ENCODE results near the gene RILP. TPM values are rescaled to one million over a fixed set of nuclear protein-coding genes. Genes with fewer than 3 reads are reported as not detected.

Gene RILP
- total RNA-seq, 2 donors from 2014 or later, result 3.4 to 4.4 TPM

DNA sequence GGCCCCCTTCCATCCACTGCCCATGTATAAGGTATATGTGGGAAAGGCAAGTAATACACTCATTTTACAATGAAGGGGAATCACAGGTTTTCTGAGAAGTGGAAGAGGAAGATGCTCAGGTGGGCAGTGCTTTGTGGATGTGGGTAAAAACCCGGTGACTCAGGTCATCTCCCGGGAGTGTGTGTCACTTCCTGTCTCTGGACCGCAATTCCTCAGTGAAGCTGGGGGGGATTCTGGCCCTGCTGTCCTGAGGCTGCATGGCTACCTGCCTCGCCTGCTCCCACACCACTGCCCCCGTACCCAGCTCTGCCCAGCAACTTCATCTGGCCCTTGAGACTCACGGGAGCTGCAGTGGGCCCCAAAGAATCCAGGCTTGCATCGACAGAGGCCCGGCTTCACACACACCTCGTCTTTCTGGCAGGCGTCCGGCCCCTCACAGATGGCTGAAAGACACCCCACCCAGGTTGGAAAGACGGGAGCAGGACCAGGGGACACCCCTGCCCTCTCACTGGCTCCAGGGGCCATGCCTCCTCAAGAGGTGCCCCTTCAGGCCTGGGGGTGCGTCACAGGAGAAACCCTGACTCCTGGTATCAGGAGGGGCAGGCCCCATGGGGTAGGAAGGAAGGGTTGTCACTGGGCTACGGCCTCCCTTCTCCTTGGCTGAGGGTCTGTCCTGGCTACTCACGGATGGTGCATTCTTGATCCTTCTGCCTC is 5.0 kb downstream of the RILP start:
- peak; percentile 16 to 32 for ATAC-seq (replicated peaks in 1 of 2)
- Mint-ChIP-seq H3K36me3 (ENCODE audit: insufficient read depth in 2 of 2) (no peaks in the 10 kb centered on the region), H3K27ac (peak overlapping the region; percentile 76), H3K4me1 (ENCODE audit: low read depth) (peaks cover 35% of the 10 kb centered on the region), H3K4me3 (peak overlapping the region; percentile 89 to 92), H3K9me3 (no peaks in the 10 kb centered on the region), H3K27me3 (ENCODE audit: low read depth) (no peaks in the 10 kb centered on the region)
- DNase-seq, result peak; percentile 63 to 68

DNA sequence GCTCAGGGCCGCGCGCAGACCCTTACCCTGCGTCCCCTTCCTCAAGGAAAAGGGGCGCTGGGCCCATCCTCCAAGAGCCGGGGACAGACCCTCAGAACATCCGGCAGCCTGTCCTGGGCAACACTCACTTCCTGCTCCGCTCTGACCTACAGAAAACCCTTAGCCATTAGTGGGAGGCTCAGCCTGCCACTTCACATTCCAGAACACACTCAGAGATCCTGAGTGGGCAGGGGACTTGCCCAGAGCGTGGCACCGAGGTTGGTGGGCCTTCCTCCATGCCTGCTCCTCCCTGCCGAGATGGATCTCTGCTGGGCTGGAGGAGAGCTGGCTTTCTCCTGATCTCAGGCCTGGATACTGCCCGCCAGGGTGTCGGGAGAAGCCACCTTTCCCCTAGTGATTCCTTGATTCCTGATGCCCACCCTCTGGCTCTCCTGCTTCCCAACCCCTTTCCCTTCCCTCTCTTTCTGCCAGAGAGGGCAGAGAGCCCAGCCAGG is 5.6 kb downstream of the RILP start:
- DNase-seq, result peak in 1 of 2 donors; percentile 30
- Mint-ChIP-seq H3K4me1 (ENCODE audit: low read depth) (peaks cover 35% of the 10 kb centered on the region), H3K27me3 (ENCODE audit: low read depth) (no peaks in the 10 kb centered on the region), H3K9me3 (no peaks in the 10 kb centered on the region), H3K4me3 (peak overlapping the region; percentile 89 to 92), H3K27ac (peak overlapping the region; percentile 87), H3K36me3 (ENCODE audit: insufficient read depth in 2 of 2) (no peaks in the 10 kb centered on the region)
- ATAC-seq (replicated peaks in 1 of 2), result peak in 1 of 2 donors; percentile 14

DNA sequence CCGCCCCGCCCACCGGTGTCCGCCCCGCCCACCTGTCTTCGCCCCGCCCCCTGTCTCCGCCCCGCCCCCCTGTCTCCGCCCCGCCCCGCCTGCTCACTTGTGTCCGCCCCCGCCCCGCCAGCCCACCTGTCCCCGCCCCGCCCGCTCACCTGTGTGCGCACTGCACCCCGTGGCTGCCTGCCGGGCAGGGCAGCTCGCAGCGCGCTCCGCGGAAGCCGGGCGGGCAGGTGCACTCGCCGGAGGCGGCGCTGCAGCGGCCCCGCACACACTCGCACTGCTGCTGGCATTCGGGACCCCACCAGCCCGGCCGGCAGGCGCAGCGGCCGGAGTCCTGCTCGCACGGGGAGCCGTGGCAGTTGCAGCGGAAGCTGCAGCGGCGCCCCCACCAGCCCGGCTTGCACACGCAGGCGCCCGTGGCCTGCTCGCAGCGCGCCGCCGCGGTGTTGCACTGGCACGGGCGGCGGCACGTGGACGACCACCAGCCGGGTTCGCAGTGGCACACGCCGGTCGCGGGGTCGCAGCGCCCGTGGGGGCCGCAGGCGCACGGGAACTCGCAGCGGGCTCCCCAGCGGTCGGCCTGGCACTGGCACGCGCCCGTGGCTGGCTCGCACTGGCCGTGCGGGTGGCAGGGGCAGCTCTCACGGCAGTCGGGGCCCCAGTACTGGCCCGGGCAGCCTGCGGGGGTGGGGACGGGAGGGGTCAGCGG is 6.2 kb downstream of the RILP start:
- Mint-ChIP-seq H3K27ac (no peak overlapping the region), H3K36me3 (ENCODE audit: insufficient read depth in 2 of 2) (no peaks in the 10 kb centered on the region), H3K4me1 (ENCODE audit: low read depth) (peaks cover 35% of the 10 kb centered on the region), H3K27me3 (ENCODE audit: low read depth) (no peaks in the 10 kb centered on the region), H3K4me3 (peak overlapping the region in 1 of 2 donors; percentile 92), H3K9me3 (no peaks in the 10 kb centered on the region)
- peak; percentile 48 to 49 for DNase-seq
- ATAC-seq (replicated peaks in 1 of 2), result peak; percentile 41 to 44

DNA sequence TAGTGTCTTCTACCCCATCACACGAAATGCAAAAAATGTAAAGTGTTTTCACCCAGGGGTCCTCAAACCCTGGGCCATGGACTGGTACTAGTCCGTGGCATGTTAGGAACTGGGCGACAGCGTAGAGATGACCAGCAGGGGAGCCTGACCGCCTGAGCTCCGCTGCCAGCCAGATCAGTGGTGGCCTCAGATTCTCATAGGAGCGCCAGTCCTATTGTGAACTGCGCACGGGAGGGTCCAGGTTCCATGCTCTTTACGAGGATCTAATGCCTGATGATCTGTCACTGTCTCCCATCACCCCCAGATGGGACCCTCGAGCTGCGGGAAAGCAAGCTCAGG is 8.6 kb downstream of the RILP start:
- Mint-ChIP-seq H3K36me3 (ENCODE audit: insufficient read depth in 2 of 2) (no peaks in the 10 kb centered on the region), H3K27me3 (ENCODE audit: low read depth) (no peaks in the 10 kb centered on the region), H3K9me3 (no peaks in the 10 kb centered on the region), H3K4me1 (ENCODE audit: low read depth) (peaks cover 26% of the 10 kb centered on the region), H3K4me3 (no peak overlapping the region), H3K27ac (no peak overlapping the region)
- no peak for DNase-seq
- no peak for ATAC-seq (replicated peaks in 1 of 2)

DNA sequence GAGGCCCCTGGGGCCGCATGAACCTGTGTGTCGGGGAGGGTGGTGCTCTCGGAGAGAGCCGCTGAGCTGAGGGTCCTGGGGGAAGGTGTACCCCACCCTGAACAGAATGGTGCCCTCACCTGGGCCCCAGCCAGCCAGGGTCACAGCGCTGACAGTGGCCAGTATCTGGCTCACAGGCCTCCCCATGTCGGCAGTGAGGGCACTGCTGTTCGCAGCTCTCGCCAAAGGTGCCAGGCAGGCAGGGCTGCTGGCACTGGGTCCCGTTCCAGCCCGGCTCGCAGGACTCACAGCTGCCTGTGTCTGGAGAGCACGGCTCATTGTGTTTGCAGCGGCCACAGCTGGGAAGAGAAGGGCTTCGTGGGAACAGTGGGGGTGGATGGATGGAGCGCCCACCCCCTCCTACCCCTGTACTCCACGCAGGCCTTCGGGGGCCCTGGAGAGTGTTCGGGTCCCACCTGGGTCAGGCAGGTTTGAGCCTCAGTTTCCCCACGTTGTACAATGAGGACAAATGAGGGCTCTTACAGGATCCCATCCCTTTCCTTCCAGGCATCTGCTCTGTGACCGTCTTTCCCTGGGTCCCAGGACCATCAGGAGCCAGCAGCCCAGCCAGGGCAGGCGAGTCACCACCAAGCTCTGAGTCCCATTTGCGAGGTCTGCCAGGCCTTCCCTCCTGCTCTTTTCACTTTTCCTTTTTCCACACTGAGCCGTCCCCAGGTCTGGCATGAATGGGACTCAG is 9.2 kb downstream of the RILP start:
- H3K36me3 Mint-ChIP-seq (ENCODE audit: insufficient read depth in 2 of 2), result no peaks in the 10 kb centered on the region
- no peaks in the 10 kb centered on the region for H3K27me3 Mint-ChIP-seq (ENCODE audit: low read depth)

DNA sequence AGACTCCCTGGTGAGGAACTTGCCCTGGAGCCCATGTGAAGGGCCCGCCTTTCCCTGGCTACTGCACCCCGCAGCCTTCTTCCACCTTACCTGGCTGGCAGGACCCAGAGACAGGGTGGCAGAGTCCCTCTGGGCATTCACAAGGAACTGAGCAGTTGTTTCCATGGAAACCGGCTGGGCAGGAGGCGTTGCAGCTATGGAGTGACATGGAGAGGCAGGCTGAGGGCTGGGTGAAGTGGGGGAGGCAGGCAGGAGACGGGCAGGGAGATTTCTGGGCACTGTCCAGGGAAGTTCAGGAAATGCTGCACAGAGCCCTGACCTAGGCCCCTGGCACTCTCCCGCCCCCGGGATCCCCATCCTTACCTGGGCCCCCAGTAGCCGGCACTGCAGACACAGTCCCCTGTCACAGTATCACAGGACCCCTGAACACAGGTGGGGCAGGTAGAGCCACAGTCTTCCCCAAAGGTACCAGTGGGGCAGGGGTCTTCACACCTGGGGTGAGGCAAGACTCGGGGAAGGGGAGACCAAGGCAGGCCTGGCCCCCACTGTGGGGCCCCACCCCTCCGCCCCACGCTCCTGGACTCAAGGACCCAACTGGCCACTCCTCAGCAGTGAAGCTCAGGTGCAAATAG is 10.0 kb downstream of the RILP start:
- H3K27me3 Mint-ChIP-seq (ENCODE audit: low read depth), result no peaks in the 10 kb centered on the region
- H3K27ac Mint-ChIP-seq, result no peak overlapping the region
- H3K4me1 Mint-ChIP-seq (ENCODE audit: low read depth), result peaks cover 12% of the 10 kb centered on the region
- no peak for DNase-seq
- H3K36me3 Mint-ChIP-seq (ENCODE audit: insufficient read depth in 2 of 2), result no peaks in the 10 kb centered on the region
- no peak overlapping the region for H3K4me3 Mint-ChIP-seq
- no peaks in the 10 kb centered on the region for H3K9me3 Mint-ChIP-seq
- no peak for ATAC-seq (replicated peaks in 1 of 2)

More for the DNA sequence above, 9.2 kb downstream of the RILP start:
- Mint-ChIP-seq H3K4me3 (no peak overlapping the region), H3K27ac (no peak overlapping the region), H3K9me3 (no peaks in the 10 kb centered on the region), H3K4me1 (ENCODE audit: low read depth) (peaks cover 20% of the 10 kb centered on the region)
- DNase-seq (no peak), ATAC-seq (replicated peaks in 1 of 2) (no peak)

DNA sequence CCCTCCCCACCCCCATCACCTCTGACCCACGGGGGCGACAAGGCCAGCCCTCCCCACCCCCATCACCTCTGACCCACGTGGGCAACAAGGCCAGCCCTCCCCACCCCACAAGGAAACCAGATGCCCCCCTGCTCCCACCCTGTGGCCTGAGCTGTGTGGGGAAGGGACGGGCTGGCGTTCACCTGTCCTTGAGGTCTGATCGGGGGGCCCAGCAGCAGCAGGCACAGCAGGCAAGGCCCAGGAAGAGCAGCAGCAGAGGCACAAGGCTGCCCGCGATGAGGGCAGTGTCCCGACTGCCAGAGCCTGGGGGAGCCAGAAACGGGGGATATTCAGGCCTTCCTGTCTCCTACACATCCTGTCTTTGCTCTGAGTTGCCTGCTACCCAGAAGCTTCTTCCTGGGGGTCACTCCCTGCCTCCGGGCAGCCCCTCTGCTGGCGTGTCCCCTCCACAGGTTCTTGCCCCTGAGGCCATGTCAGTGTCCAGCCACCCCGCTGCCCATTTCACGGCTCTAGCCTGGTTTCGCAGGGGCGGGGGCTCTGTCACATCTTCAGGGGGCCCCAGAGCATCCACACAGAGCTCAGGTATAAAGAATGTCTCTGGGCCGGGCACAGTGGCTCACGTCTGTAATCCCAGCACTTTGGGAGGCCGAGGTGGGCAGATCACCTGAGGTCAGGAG is 10.9 kb downstream of the RILP start:
- Mint-ChIP-seq H3K4me3 (no peak overlapping the region), H3K36me3 (ENCODE audit: insufficient read depth in 2 of 2) (no peaks in the 10 kb centered on the region), H3K9me3 (no peaks in the 10 kb centered on the region), H3K4me1 (ENCODE audit: low read depth) (peaks cover 3% of the 10 kb centered on the region), H3K27me3 (ENCODE audit: low read depth) (no peaks in the 10 kb centered on the region), H3K27ac (no peak overlapping the region)
- no peak for ATAC-seq (replicated peaks in 1 of 2)
- DNase-seq, result no peak

DNA sequence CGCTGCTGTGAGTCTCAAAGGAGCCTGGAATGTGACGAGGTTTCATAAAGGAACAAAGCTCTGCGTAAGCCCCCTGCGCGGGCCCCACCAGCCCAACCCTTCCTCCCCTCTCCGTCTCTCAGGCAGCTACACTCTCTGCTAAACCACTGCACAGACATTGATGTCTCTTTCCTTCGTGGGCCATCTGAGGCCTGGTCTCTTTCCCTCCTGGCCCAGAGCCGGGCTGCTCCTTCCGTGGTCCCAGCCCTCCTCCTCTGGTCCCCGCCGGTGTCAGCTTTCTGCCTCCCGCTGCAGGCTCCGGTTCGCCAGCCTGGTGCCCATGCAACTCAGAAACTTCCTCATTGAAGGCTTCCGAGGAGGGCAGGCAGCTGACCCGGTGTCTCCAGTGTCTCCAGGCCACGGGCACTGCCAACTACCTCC is 11.5 kb downstream of the RILP start:
- ATAC-seq (replicated peaks in 1 of 2) (no peak), DNase-seq (no peak)
- Mint-ChIP-seq H3K36me3 (ENCODE audit: insufficient read depth in 2 of 2) (no peaks in the 10 kb centered on the region), H3K27ac (no peak overlapping the region), H3K4me3 (no peak overlapping the region), H3K9me3 (no peaks in the 10 kb centered on the region), H3K4me1 (ENCODE audit: low read depth) (peaks cover 3% of the 10 kb centered on the region), H3K27me3 (ENCODE audit: low read depth) (no peaks in the 10 kb centered on the region)

DNA sequence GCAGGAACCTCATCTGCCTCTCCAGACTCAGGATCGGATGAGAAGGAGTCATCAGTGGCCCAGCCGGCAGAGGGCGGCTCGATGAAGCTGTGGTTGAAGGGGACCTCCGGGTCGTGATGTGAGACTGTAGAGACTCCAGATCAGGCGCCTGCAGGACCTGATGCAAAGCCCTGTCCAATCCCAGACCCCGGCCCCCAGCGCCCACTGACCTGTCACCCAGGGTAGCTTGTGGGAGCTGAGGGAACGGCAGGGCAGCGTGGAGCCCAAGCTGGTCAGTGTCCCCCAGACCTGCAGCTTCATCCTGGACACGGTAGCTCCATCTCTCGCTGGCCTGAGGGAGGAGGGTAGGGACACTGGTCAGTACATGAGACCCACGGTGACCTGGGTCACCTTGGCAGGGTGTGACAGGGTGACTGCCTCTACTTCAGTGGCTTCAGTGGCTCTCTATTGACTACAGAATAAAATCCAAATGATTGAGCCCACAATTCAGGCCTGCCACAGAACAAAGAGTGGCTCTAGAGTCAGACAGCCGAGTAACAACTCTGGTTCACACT is 12.9 kb downstream of the RILP start:
- no peaks in the 10 kb centered on the region for H3K36me3 Mint-ChIP-seq (ENCODE audit: insufficient read depth in 2 of 2)
- no peaks in the 10 kb centered on the region for H3K9me3 Mint-ChIP-seq
- H3K27me3 Mint-ChIP-seq (ENCODE audit: low read depth), result peaks cover 2% of the 10 kb centered on the region
- H3K4me3 Mint-ChIP-seq, result no peak overlapping the region
- no peak overlapping the region for H3K27ac Mint-ChIP-seq
- no peak for DNase-seq
- H3K4me1 Mint-ChIP-seq (ENCODE audit: low read depth), result peaks cover 3% of the 10 kb centered on the region
- ATAC-seq (replicated peaks in 1 of 2), result no peak

DNA sequence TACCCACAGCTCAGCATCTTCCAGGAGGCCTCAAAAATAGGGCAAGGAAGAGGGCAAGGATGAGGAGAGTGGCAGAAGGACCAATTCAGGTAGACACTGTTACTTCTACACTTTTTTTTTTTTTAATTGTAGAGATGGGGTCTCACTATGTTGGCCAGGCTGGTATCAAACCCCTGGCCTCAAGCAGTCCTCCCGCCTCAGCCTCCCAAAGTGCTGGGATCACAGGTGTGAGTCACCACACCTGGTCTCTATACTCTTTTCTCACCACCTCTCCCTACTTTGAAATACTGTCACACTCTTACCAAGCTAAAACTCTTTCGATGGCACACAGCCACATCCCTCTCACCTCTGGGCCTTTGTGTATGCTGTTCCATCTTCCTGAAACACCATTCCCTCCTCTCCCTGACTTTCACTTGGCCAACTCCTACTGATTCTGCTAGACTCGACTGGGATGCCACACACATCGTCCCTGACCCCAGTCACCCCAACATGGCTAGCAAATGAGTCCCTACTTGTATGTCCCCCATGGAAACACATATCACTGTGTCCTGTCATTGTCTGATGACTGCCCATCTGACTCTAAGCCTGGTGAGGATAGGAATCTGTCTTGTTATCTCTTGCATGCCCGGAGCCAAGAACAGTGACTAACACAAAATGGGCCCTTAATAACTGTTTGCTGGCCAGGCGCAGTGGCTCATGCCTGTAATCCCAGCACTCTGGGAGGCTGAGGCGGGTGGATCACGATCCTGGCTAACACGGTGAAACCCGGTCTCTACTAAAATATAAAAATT is 13.8 kb downstream of the RILP start:
- Mint-ChIP-seq H3K36me3 (ENCODE audit: insufficient read depth in 2 of 2) (no peaks in the 10 kb centered on the region), H3K9me3 (no peaks in the 10 kb centered on the region), H3K27me3 (ENCODE audit: low read depth) (peaks cover 8% of the 10 kb centered on the region), H3K27ac (no peak overlapping the region), H3K4me1 (ENCODE audit: low read depth) (peaks cover 2% of the 10 kb centered on the region), H3K4me3 (no peak overlapping the region)
- ATAC-seq (replicated peaks in 1 of 2) (no peak), DNase-seq (no peak)

DNA sequence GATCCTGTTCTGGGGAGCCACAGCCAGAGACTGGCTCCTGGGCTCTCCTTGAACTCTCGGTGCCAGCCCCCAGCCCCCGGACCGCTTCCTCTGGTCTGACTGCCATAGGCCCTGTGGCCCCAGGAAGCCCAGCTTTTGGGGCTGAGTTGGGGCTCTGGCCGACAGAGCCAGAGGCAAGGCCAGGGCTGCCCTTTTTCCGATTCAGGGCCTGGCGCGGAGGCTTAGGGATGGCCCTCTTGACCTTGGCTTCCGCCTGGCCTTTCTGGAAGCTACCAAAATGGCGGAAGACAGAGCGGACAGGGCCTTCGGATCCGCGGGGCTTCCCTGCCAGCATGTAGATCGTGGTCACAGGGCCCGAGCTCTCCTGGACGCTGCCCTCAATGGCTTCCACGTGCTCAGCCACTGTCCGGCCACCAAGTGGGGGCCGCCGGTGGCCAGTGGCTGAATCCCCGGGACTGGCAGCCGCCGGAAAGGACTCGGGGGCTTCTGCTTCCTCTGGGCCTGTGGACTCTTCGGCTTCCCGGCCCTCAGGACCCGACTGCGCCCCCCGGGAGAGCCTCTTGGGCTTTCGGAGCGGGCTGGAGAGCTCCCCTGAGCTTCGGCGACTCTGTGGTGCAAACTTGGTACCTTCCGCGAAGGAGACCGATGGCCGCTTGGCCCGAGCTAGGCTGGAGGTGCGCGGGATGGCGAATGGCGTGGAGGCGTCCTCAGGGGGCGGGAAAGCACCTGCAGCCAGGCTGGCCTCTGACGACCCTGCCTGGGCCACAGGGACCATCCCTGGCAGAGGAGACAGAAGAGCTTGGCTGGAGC is 14.6 kb downstream of the RILP start:
- Mint-ChIP-seq H3K4me1 (ENCODE audit: low read depth) (peaks cover 10% of the 10 kb centered on the region), H3K4me3 (no peak overlapping the region), H3K36me3 (ENCODE audit: insufficient read depth in 2 of 2) (no peaks in the 10 kb centered on the region), H3K27ac (no peak overlapping the region), H3K9me3 (no peaks in the 10 kb centered on the region), H3K27me3 (ENCODE audit: low read depth) (peaks cover 16% of the 10 kb centered on the region)
- no peak for DNase-seq
- ATAC-seq (replicated peaks in 1 of 2), result no peak
